Measurements from ENCODE around the gene EED.

GRCh38 chr11:86269645-86270044, 25.1 kb downstream of the EED start:
- TF ChIP-seq CTCF (conservative IDR thresholded peaks at IDR 0.05) (no peak), ZFX (IDR thresholded peaks at IDR 0.05) (no peak)

Measured in C4-2B (cell line).